GM12878 (cell line): Measurements from ENCODE around the gene SPCS3. TPM values are rescaled to one million over a fixed set of nuclear protein-coding genes. Genes with fewer than 3 reads are reported as not detected.

ENCODE experiments used
- ATAC-seq: fragments of 200-7000 bp; cut with Tn5 transposase; 3 replicates; pipeline ENCODE4 v1.9.1; 2020; ENCODE audit warnings: mild to moderate bottlenecking, moderate library complexity
- BruUV-seq: library from RNA; stranded (reverse); fragments of 400-500 nt; replicated peaks from 2 replicates; lab custom pipeline; 2021; lab: Mats Ljungman, UMichigan
- CTCF ChIA-PET: fragments of 300-600 bp; sonication (Branson Sonifier 250); formaldehyde crosslinking; extraction: SDS; loops from one replicate; lab custom pipeline; 2021; ENCODE audit warnings: inconsistent platforms; lab: Yijun Ruan, JAX
- POLR2A ChIA-PET: fragments of 350-600 bp; formaldehyde crosslinking; extraction: SDS; loops from one replicate; lab custom pipeline; 2021; ENCODE audit warnings: inconsistent platforms; lab: Charles Lee
- RAD21 ChIA-PET: fragments of 300-600 bp; sonication (Branson Sonifier 250); formaldehyde crosslinking; loops from one replicate; lab custom pipeline; 2023; ENCODE audit warnings: antibody characterized with exemption; ENCODE audit not compliant: unreplicated experiment; lab: Charles Lee
- SMC1A ChIA-PET: fragments of 300-600 bp; sonication (Branson Sonifier 250); formaldehyde crosslinking; loops from one replicate; lab custom pipeline; 2023; ENCODE audit not compliant: unreplicated experiment, uncharacterized antibody; lab: Charles Lee
- DNase-seq: peaks from one replicate; pipeline ENCODE4 v3.0.0-alpha.2; 2011; ENCODE audit warnings: low read depth, low spot score
- FAIRE-seq: peaks from 3 replicates; lab custom pipeline; 2011; peaks lifted over from hg19 to GRCh38; lab: Jason Lieb, UNC
- H2AFZ ChIP-seq: 2 replicates; pipeline ENCODE4 v1.6.0; 2011; ENCODE audit warnings: low read depth, low read length, control low read depth; ENCODE audit not compliant: control insufficient read depth
- H3K27ac ChIP-seq: 2 replicates; pipeline ENCODE4 v1.5.1; 2011; ENCODE audit warnings: control low read depth; ENCODE audit not compliant: control insufficient read depth, insufficient read depth
- H3K27me3 ChIP-seq, 2 experiments: replicated peaks in 1 of 2; 2 replicates each; pipeline versions ENCODE4 v1.6.0 to v1.6.1; 2011; ENCODE audit warnings: low read length in 1 of 2; ENCODE audit not compliant: control insufficient read depth in 2 of 2, insufficient read depth in 2 of 2
- H3K36me3 ChIP-seq, 2 experiments: 2 replicates each; pipeline ENCODE4 v1.5.1; 2011; ENCODE audit warnings: low read length in 1 of 2; ENCODE audit not compliant: control insufficient read depth in 2 of 2, insufficient read depth in 2 of 2
- H3K4me1 ChIP-seq: 2 replicates; pipeline ENCODE4 v1.6.1; 2011; ENCODE audit warnings: mild to moderate bottlenecking, low read length, moderate library complexity, mixed read lengths; ENCODE audit not compliant: control insufficient read depth, insufficient read depth
- H3K4me2 ChIP-seq: 2 replicates; pipeline ENCODE4 v1.6.0; 2011; ENCODE audit warnings: control low read depth; ENCODE audit not compliant: control insufficient read depth, insufficient read depth
- H3K4me3 ChIP-seq: fragments of 200-600 bp; sonication (generic); 2 replicates; pipeline ENCODE4 v1.5.1; 2016
- H3K79me2 ChIP-seq: 2 replicates; pipeline ENCODE4 v1.6.0; 2011; ENCODE audit warnings: low read length; ENCODE audit not compliant: control insufficient read depth, insufficient read depth
- H3K9ac ChIP-seq: 2 replicates; pipeline ENCODE4 v1.8.0; 2011; ENCODE audit warnings: low read length, control low read depth, mixed read lengths; ENCODE audit not compliant: control insufficient read depth, insufficient read depth
- H3K9me3 ChIP-seq: replicated peaks from 3 replicates; pipeline ENCODE4 v1.5.1; 2011; ENCODE audit warnings: mild to moderate bottlenecking, low read length; ENCODE audit not compliant: control insufficient read depth, insufficient read depth
- H4K20me1 ChIP-seq: 2 replicates; pipeline ENCODE4 v1.6.0; 2011; ENCODE audit not compliant: control insufficient read depth, insufficient read depth
- CBFB ChIP-seq: IDR thresholded peaks from 2 replicates; pipeline ENCODE4 v1.6.1; 2016; ENCODE audit warnings: antibody characterized with exemption, low read depth
- MEF2A ChIP-seq: IDR thresholded peaks from 2 replicates; pipeline ENCODE4 v1.6.1; 2011; ENCODE audit warnings: low read depth, mild to moderate bottlenecking, low read length, moderate library complexity; ENCODE audit not compliant: insufficient read depth
- MTA2 ChIP-seq: fragments of 450-650 bp; IDR thresholded peaks from 2 replicates; pipeline ENCODE4 v1.6.1; 2016; ENCODE audit warnings: low read depth, mild to moderate bottlenecking, moderate library complexity
- RAD21 ChIP-seq: IDR thresholded peaks from 2 replicates; pipeline ENCODE4 v1.6.1; 2011; ENCODE audit warnings: mild to moderate bottlenecking, low read depth, low read length, moderate library complexity; ENCODE audit not compliant: insufficient read depth
- RCOR1 ChIP-seq: conservative IDR thresholded peaks from 2 replicates; pipeline ENCODE4 v1.6.1; 2012; ENCODE audit warnings: low read depth, low read length, improper control_type of control experiment
- SMARCA5 ChIP-seq: fragments of 450-650 bp; IDR thresholded peaks from 2 replicates; pipeline ENCODE4 v1.6.1; 2017; ENCODE audit warnings: mild to moderate bottlenecking
- TAF1 ChIP-seq: IDR thresholded peaks from 2 replicates; pipeline ENCODE4 v1.6.1; 2011; ENCODE audit warnings: mild to moderate bottlenecking, low read depth, low read length, borderline replicate concordance
- ZNF207 ChIP-seq: fragments of 450-650 bp; IDR thresholded peaks from 2 replicates; pipeline ENCODE4 v1.6.1; 2014; ENCODE audit warnings: antibody characterized with exemption, mild to moderate bottlenecking, borderline replicate concordance
- ZNF384 ChIP-seq: IDR thresholded peaks from 2 replicates; pipeline ENCODE4 v1.6.1; 2012; ENCODE audit warnings: low read depth, mild to moderate bottlenecking, low read length, improper control_type of control experiment, borderline replicate concordance
- ZNF622 ChIP-seq: fragments of 450-650 bp; IDR thresholded peaks from 2 replicates; pipeline ENCODE4 v1.6.1; 2017; ENCODE audit warnings: mild to moderate bottlenecking, inconsistent platforms
- WGBS: methylation state at CpG from one replicate; pipeline ENCODE4 v1.1.6; 2016; ENCODE audit warnings: low lambda C conversion rate; ENCODE audit not compliant: insufficient replicate concordance, insufficient coverage; ENCODE audit errors: missing lambda C conversion rate; 5-methylcytosine and 5-hydroxymethylcytosine counted together
- in situ Hi-C: fragments of 300-500 bp; cut with MboI; formaldehyde crosslinking; loops from 9 replicates; pipeline ENCODE4 v1.14.3; 2018; ENCODE audit warnings: mixed read lengths
- intact Hi-C: fragments of 100-400 bp; cut with micrococcal nuclease; formaldehyde crosslinking; loops from one replicate; pipeline ENCODE4 v1.14.2; 2022; ENCODE audit not compliant: unreplicated experiment
- polyA plus RNA-seq, 11 experiments: library from polyadenylated mRNA; depleted of rRNA in 4 of 11; unstranded in 6 of 11; stranded (reverse) in 5 of 11; fragments of >200 nt; fragmentation: Nextera tagmentation in 4 of 11; fragmentation: Illumina TruSeq in 1 of 11; extraction: Ambion mirVana in 4 of 11; extraction: Trizol in 1 of 11; gene quantifications; 1 replicate in 1 of 11; 2 replicates in 10 of 11; pipeline versions ENCODE4 v1.2.1 to v1.2.3, GENCODE V29; 2011 to 2016; ENCODE audit warnings: inconsistent platforms in 2 of 11, missing spikeins in 2 of 11, low read depth in 1 of 11
- total RNA-seq, 4 experiments: library from RNA; depleted of rRNA in 3 of 4; stranded (reverse); fragments of >200 nt in 3 of 4; fragmentation: Illumina TruSeq in 1 of 4; extraction: Trizol in 1 of 4; gene quantifications; 2 replicates each; pipeline versions ENCODE4 v1.2.1 to v1.2.3, GENCODE V29; 2013 to 2021
- TF ChIP-seq, protein P1 (sequence below): IDR thresholded peaks from 2 replicates; pipeline ENCODE4 v1.6.1; 2011; ENCODE audit warnings: borderline replicate concordance, low read depth, mild to moderate bottlenecking, moderate library complexity, low read length; ENCODE audit not compliant: insufficient read depth, poor library complexity, severe bottlenecking

The SPCS3 gene
- total and polyA plus RNA-seq, 10 of the 15 experiments (the other 5 are each of a cell fraction or from before 2014, with no cell fraction given) = 50.0 to 151 (median 76.4) TPM

DNA sequence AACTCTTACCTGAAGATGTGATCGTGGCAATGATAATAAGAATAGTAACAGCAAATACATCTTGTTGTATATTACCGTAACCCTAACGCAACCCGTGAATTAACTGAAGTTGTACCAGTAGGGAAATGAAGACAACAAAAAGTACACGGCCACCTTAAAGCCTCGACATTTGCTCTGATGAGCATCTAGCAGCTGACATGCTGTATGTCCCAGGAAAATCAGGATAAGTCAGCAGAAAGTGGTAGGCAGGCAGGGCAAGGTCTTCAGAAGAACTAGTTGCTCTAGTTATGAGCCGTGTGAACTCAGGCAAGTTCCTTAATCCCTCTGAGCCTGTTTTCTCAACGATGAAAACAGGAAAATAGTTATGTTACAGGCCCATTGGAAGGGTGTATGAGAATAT, 43.1 kb upstream of the SPCS3 start:
- SMC1A ChIA-PET = interaction anchor here (1.5 kb wide), 1 partner anchor 64 kb away, joined by 5 read pairs; no protein-coding TSS in a partner anchor
- intact Hi-C loops = loop anchor here (2.0 to 5.0 kb wide), 2 partner anchors 124 to 328 kb away; no protein-coding TSS in a partner anchor
- TF ChIP-seq RAD21 (no peak), CBFB (no peak), MEF2A (no peak), ZNF622 (no peak), ZNF207 (no peak), ZNF384 (no peak), TAF1 (no peak), RCOR1 (no peak), MTA2 (no peak), SMARCA5 (no peak)
- TF ChIP-seq, protein P1, sequence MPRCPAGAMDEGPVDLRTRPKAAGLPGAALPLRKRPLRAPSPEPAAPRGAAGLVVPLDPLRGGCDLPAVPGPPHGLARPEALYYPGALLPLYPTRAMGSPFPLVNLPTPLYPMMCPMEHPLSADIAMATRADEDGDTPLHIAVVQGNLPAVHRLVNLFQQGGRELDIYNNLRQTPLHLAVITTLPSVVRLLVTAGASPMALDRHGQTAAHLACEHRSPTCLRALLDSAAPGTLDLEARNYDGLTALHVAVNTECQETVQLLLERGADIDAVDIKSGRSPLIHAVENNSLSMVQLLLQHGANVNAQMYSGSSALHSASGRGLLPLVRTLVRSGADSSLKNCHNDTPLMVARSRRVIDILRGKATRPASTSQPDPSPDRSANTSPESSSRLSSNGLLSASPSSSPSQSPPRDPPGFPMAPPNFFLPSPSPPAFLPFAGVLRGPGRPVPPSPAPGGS = no peak
- TF ChIP-seq, all 136 proteins: peak for 0
- FAIRE-seq (no peak), ATAC-seq (no peak), DNase-seq (no peak)
- no peak overlapping the region for H3K4me3 ChIP-seq
- H3K9me3 ChIP-seq = no peaks in the 10 kb centered on the region
- H3K27ac ChIP-seq = no peak overlapping the region
- CTCF ChIA-PET = interaction anchor here (1.4 to 2.8 kb wide), 3 partner anchors 9 to 328 kb away, joined by 3 to 9 read pairs (median 8); no protein-coding TSS in a partner anchor
- RAD21 ChIA-PET = no interaction called here
- in situ Hi-C loops = no loop called here
- no peak overlapping the region for H3K9ac ChIP-seq
- no peaks in the 10 kb centered on the region for H3K79me2 ChIP-seq
- peaks cover 2 to 3% of the 10 kb centered on the region in 2 experiments; a peak in 3 of 4 replicates for H3K27me3 ChIP-seq
- H3K4me2 ChIP-seq = no peak overlapping the region
- H2AFZ ChIP-seq = no peak overlapping the region
- H3K36me3 ChIP-seq = no peaks in the 10 kb centered on the region
- H3K4me1 ChIP-seq = no peaks in the 10 kb centered on the region
- WGBS = 54% methylated on average over 8 of the region's 8 CpGs
- BruUV-seq = no TSS peak
- no peaks in the 10 kb centered on the region for H4K20me1 ChIP-seq
- POLR2A ChIA-PET = no interaction called here
